NCI-H2196 (cell line): ENCODE results near the gene INHBB.

Source experiments
- DNase-seq: peaks from one replicate; lab custom pipeline; 2025; ENCODE audit not compliant: unreplicated experiment; lab: John Stamatoyannopoulos, UW

The INHBB gene

DNA sequence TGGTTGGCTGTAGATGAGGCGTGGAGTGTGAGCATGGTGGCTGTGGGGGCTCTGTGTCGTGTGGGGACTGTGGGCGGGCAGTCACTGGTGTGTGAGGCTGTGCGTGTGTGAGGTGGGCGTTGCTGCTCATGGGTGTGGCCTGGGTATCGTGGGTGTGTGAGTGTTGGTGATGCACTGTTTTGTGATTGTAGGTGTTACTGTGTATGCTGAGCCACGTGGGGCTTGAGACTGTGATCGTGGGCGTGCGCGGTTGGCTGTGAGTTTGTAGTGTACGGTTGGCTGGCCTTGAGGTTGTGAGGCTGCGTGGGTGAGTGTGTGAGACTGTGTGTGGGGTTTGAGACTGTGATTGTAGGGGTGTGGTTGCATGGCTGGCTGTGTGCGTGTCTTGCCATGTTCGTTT lies 8.5 kb downstream of the INHBB start:
- no peak for DNase-seq

GRCh38 chr2:120354935-120355779 lies 9.2 kb downstream of the INHBB start:
- no peak for DNase-seq

- no peak for DNase-seq
These were observed 9.9 kb downstream of the INHBB start for GRCh38 chr2:120355780-120356266.

GRCh38 chr2:120357768-120358167 lies 11.8 kb downstream of the INHBB start:
- no peak for DNase-seq

DNA sequence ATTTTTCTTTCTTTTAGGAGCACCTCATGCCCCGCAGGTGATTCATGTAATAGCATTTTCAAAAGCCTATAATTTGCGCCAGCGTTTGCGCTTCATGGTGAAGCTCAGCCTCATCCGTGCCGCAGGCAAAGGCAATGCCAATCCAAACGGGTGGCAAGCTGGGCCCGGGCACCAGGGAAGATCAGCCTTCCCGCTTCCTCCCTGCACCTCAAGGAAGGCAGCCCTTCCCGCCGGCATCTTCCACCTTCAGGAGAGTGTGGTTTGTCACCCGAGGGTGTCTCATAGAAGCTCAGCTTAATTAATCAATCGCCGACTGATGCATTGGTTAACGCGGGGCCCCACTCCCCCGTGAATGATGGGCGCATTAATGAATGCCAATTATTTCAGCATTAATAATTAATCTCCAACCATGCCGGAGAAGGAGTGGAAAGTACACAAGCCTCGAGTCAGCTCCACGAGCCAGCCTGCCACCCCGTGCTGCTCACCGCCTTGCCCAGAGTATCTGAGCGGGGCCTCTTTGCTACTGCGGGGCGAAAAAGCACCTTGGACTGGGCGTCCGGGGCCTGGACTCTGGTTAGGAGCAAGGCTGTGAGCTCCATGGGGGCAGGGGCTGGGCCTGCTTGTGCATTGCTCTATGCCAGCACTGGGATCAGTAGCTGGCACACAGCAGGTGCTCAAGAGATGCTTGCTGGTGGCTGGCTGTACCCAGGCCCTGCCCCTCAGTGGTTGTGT lies 13.0 kb downstream of the INHBB start:
- DNase-seq: no peak

DNA sequence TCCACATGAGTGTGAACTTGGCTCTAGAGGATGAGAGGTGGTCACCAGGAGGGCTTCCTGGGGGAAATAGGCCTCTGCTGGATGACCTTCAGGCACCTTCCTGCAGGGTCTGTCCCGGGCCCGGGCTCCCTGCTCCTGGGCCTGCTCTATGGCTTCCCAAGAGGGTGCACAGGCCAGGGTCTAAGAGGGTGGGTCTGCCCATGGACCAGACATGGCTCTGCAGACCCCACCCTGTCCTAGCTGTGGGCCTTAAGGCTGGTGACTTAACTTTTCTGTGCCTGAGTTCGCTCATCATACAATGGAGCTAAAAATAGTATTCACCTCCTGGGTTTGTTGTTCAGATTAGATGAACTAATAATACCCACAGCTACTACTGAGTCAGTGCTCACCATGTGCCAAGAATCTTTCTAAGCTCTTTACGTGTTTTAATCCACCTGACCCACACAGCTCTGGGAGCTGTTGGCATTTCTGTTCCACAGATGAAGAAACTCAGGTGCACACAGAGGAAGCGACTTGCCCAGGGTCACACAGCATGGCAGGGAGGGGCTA lies 14.4 kb downstream of the INHBB start:
- DNase-seq: no peak

DNA sequence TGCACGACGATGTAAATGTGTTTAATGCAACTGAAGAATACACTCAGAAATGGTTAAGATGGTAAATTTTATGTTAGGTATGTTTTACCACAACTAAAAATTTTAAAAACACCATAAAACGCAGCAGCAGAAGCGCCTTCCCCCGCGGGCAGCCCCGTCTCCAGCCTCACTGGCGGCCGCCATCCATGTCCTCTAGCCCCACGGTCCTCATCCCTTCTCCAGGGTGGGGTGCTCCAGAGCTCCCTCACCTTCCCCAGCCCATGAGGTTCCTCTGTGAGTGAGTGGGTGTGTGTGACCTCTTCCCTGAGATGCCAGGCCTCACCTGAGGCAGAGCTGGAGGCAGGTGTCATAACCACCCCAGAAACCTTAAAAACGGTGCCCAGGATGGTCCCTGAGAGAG lies 17.0 kb downstream of the INHBB start:
- no peak for DNase-seq

DNA sequence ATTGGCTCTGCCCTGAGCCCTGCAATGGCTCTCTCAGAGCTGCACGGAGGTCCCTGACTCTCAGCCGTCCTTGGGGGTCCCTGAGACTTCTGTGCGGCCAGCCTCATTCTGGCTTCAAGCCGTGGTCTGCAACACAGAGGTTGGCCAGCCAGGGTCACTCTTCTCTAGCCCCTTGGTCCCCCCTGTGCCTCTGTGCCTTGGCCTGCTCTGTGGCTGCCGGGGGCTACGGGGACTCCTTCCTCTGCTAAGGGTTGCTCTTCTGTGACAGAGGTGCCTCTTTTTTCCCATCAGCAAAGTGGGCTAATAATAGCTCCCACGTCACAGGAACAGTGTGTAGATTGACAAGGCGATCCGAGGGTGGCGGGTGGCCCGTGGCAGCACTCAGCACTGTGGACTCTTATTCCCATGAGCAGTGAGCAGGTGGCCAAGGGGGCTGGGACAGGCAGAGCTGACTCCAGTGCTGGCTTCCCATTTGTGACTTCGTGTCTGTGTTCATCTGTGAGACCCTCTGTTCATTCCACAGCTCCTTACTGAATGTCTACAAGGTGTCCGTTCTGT lies 19.4 kb downstream of the INHBB start:
- DNase-seq: no peak

DNA sequence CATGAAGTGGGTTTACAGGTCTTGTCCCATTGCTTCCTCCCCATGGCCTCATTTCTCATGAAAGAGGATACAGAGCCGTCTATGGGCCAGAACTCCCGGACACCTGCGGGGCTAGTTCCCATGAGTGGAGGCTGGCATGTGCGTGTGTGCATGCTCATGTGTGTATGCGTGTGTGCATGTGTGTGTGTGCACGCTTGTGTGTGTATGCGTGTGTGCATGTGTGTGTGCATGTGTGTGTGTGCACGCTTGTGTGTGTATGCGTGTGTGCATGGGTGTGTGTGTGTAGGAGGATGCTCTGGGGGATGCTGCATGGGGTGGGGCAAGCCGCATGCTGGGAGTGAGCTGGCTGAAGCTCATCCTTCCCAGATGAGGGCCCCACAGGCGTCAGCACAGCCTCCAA lies 20.8 kb downstream of the INHBB start:
- no peak for DNase-seq

- DNase-seq: no peak
These were observed 21.3 kb downstream of the INHBB start for GRCh38 chr2:120367221-120367620.

DNA sequence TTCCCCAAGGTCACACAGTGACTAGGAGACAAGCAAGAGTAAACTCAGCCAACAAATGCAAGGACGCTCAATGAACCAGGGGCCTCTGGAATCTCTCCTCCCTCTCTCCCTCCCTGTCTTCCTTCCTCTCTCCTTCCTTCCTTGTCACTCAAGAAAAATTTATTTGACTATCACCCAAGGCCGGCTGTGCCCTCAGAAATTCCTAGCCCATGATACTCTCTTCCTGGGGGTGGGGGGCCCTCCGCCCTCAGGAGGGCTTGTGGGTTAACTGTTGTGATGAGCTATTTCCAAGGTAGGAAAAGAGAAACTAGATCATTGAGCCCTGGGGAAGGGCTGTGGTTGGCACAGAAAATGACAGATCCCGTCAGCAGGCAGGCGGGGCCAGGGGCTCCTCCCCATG lies 21.7 kb downstream of the INHBB start:
- DNase-seq: no peak

DNA sequence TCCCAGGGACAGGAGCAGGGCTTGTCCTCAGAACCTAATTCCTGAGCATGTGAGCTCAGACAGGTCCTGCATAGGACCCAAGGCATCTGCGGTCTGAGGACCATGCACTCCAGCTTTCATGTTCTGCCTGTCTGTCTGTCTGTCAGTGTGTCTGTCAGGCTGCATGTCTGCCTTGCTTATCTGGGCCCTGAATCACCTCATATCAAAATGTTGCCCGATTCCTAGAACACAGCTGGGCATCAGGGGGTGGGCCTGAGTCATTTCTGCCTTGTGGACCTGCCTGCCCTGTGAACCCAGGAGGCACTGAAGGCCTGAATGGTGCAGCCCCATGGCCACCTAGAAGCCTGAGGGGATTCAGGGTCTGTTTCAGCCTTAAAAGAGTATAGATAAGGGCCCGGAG lies 22.1 kb downstream of the INHBB start:
- DNase-seq: no peak

- DNase-seq: no peak
These were observed 23.3 kb downstream of the INHBB start for GRCh38 chr2:120369250-120369649.

- no peak for DNase-seq
These were observed 26.2 kb downstream of the INHBB start for GRCh38 chr2:120371969-120372625.

DNA sequence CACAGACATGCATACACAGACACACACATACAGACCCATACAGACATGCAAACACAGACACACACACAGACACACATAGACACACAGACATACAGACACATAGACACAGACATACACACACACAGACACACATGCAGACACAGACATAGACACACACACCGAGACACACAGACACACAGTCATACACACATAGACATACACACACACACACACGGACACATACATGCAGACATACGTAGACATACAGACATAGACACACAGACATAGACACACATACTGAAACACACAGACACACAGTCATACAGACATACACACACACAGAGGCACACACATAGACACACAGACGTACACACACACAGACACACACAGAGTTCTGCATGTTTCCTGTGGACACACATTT lies 26.9 kb downstream of the INHBB start:
- DNase-seq: no peak

- no peak for DNase-seq
These were observed 27.5 kb downstream of the INHBB start for GRCh38 chr2:120373424-120373823.

GRCh38 chr2:120374821-120375220 lies 28.9 kb downstream of the INHBB start:
- no peak for DNase-seq

DNA sequence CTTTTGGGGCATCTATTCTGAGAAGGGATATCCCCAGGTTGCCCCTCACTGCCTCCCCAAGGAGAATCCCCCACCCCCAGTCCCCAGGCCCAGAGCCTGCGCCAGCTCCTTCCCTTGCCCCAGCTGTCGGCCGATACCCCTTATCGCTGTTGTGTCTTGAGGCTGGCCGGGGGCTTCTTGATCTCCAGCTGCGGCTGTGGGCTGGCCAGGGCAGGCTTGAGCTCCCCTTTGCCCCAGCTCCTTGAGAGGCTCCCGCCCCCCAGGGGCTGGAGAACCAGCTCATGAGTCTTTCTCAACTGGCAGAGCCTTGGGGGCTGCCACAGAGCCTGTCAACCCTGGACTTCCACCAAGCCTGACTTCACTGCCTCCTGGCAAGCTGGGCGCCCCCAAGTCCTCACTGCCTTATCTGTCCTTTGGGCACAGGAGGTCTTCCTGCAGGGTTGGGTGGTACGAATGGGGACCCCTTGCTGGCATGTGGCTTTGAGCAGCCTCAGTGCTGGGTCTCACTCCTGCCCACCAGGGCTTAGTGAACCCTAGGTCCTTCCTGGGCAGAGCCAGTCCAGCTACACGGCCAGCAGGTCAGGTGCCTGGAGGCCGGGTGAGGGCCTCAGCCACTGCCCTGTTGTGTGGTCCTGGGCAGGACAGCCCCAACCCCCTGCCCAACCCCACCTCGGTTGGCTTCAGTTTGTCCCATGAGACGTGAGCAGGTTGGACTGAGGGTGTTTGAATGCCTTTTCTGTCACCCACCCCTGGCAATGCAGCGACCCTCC lies 29.5 kb downstream of the INHBB start:
- no peak for DNase-seq

DNA sequence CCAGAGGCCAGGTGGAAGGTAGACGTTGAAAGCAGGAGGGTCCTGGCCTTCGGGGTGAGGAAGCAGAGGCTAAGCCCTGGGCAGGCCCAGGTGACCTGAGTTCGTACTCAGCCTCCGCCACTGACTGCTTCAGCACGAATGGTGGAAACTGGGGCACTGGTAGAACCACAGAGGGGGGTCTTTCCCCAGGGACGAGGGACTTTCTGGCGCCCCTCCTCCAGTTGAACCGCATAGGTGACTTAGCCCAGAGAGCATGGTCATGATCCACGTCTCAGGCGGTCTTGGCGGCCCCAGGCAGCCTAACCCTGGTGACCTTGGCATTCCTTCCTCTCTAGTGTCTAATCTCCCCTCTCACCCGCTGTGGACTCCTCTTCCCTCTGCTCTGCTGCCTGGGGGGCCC lies 30.2 kb downstream of the INHBB start:
- DNase-seq: no peak
